SU-DHL-6 (cell line): ENCODE data around the gene TENT5C.

Experiments
- H2AFZ ChIP-seq: fragments of 200-600 bp; sonication (generic); 2 replicates; pipeline ENCODE4 v1.6.1; 2014; ENCODE audit warnings: low read depth, mild to moderate bottlenecking, moderate library complexity, mixed read lengths, antibody characterized with exemption, low read length; ENCODE audit not compliant: severe bottlenecking
- H3F3A ChIP-seq: fragments of 200-600 bp; shearing (Covaris generic); 2 replicates; pipeline ENCODE4 v1.6.0; 2016; ENCODE audit warnings: antibody characterized with exemption, mild to moderate bottlenecking; ENCODE audit not compliant: insufficient read depth
- H3K27ac ChIP-seq: fragments of 200-600 bp; sonication (generic); 2 replicates; pipeline ENCODE4 v1.5.1; 2016; ENCODE audit warnings: low read depth, mild to moderate bottlenecking, low read length, moderate library complexity, mixed read lengths
- H3K27me3 ChIP-seq: fragments of 200-600 bp; sonication (generic), shearing (Covaris generic); 2 replicates; pipeline ENCODE4 v1.6.0; 2014; ENCODE audit warnings: mild to moderate bottlenecking, low read length
- H3K36me3 ChIP-seq: fragments of 200-600 bp; sonication (generic); 2 replicates; pipeline ENCODE4 v1.6.1; 2014; ENCODE audit warnings: mild to moderate bottlenecking, low read length, mixed read lengths
- H3K4me2 ChIP-seq: fragments of 300-600, 200-600 bp; shearing (Covaris generic), sonication (generic); 2 replicates; pipeline ENCODE4 v1.6.0; 2014; ENCODE audit warnings: low read length, low read depth, mild to moderate bottlenecking; ENCODE audit not compliant: poor library complexity, severe bottlenecking
- H3K4me3 ChIP-seq: fragments of 200-600 bp; sonication (generic); 2 replicates; pipeline ENCODE4 v1.5.1; 2014; ENCODE audit warnings: antibody characterized with exemption, low read length, mild to moderate bottlenecking, mixed read lengths; ENCODE audit not compliant: insufficient read depth, poor library complexity, severe bottlenecking
- H3K79me2 ChIP-seq: fragments of 200-600 bp; sonication (generic); 2 replicates; pipeline ENCODE4 v1.6.1; 2014; ENCODE audit warnings: mild to moderate bottlenecking, low read length, moderate library complexity; ENCODE audit not compliant: insufficient read depth
- H3K9ac ChIP-seq: fragments of 200-600 bp; sonication (generic); 2 replicates; pipeline ENCODE4 v1.7.0; 2014; ENCODE audit warnings: mild to moderate bottlenecking, low read length
- H3K9me2 ChIP-seq: fragments of 200-600 bp; sonication (generic); replicated peaks from 2 replicates; pipeline ENCODE4 v1.6.1; 2014; ENCODE audit warnings: low read length; ENCODE audit not compliant: insufficient read depth
- H3K9me3 ChIP-seq: fragments of 200-600 bp; sonication (generic); 2 replicates; pipeline ENCODE4 v1.6.1; 2014; ENCODE audit warnings: low read length, mixed read lengths; ENCODE audit not compliant: insufficient read depth
- H4K20me1 ChIP-seq: fragments of 200-600 bp; sonication (generic); 2 replicates; pipeline ENCODE4 v1.6.1; 2014; ENCODE audit warnings: low read depth, mild to moderate bottlenecking, antibody characterized with exemption, low read length, moderate library complexity, mixed read lengths
- EZH2phosphoT487 ChIP-seq: fragments of 200-600 bp; sonication (generic), shearing (Covaris generic); conservative IDR thresholded peaks from 2 replicates; pipeline ENCODE4 v1.6.1; 2018; ENCODE audit warnings: mild to moderate bottlenecking, antibody characterized with exemption, low read length, moderate library complexity, mixed read lengths
- TF ChIP-seq, protein P1 (sequence below): fragments of 200-600 bp; sonication (generic); IDR thresholded peaks from one replicate; pipeline ENCODE4 v1.5.1; 2017; ENCODE audit warnings: antibody characterized with exemption, mild to moderate bottlenecking, low read length, moderate library complexity; ENCODE audit not compliant: insufficient read depth, poor library complexity, severe bottlenecking

The TENT5C gene

DNA sequence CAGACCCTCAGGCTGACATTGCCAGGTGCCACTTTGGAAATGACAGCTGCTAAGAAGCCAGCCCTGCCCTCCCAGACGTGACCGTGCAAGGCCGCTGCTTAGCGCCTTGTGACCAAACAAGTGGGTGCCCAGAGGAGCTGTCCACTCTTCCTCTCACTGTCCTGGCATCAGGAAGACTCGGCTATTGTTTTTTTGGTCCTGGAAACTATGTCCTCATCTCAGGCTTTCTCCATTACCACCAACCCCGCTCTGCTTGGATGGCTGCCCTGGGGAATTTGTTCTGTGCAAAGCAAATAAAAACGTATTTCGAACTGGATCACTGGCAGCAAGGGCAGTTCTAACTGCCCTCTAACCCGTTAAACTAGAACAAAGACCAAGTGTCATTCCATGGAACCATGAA is 13.7 kb upstream of the TENT5C start:
- Histone ChIP-seq H3K9me3 (no peaks in the 10 kb centered on the region), H3K4me2 (no peak overlapping the region), H3K27me3 (no peaks in the 10 kb centered on the region), H2AFZ (no peak overlapping the region), H3K79me2 (no peaks in the 10 kb centered on the region), H3F3A (no peaks in the 10 kb centered on the region), H4K20me1 (no peaks in the 10 kb centered on the region), H3K4me3 (no peak overlapping the region), H3K9ac (no peak overlapping the region), H3K27ac (no peak overlapping the region), H3K36me3 (no peaks in the 10 kb centered on the region), H3K9me2 (no peaks in the 10 kb centered on the region)
- no peak for TF ChIP-seq EZH2phosphoT487
- TF ChIP-seq, protein P1, sequence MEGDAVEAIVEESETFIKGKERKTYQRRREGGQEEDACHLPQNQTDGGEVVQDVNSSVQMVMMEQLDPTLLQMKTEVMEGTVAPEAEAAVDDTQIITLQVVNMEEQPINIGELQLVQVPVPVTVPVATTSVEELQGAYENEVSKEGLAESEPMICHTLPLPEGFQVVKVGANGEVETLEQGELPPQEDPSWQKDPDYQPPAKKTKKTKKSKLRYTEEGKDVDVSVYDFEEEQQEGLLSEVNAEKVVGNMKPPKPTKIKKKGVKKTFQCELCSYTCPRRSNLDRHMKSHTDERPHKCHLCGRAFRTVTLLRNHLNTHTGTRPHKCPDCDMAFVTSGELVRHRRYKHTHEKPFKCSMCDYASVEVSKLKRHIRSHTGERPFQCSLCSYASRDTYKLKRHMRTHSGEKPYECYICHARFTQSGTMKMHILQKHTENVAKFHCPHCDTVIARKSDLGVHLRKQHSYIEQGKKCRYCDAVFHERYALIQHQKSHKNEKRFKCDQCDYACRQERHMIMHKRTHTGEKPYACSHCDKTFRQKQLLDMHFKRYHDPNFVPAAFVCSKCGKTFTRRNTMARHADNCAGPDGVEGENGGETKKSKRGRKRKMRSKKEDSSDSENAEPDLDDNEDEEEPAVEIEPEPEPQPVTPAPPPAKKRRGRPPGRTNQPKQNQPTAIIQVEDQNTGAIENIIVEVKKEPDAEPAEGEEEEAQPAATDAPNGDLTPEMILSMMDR, result no peak

DNA sequence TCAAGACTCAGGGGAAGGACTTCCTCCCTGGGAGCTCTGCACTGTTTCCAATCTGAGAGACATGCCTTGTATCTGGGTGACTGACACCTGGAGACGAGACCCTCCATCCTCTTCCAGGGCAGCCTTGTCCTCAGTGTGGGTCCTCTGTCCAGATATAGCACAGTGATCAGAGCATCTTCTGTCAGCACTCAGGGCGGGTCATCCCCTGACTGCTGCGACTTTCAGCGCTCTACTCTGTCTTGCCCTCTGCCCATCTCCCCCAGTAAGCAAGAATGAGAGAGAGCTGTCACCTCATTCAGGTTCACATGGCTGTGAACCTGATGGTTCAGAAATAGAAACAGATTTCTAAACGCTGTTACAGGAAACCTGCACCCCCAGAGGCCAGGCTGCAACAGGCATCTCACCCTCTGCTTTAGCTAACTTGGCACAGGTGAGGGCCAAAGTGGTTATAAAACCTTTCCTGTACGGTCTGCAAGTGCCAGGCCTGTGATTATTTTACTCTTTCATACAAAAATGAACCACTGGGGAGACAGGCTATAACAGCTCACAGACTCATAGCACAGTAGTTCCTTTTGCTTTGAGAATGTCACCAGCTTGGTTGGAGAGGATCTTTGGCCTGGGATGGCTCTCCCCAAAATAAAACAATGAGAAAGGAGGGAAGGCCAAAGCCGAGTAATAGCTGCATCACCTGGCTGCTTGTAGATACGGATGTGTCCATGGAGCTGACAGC is 11.4 kb upstream of the TENT5C start:
- Histone ChIP-seq H3F3A (no peaks in the 10 kb centered on the region), H4K20me1 (no peaks in the 10 kb centered on the region), H3K9ac (no peak overlapping the region), H3K36me3 (no peaks in the 10 kb centered on the region), H3K9me3 (no peaks in the 10 kb centered on the region), H3K27ac (no peak overlapping the region), H3K4me3 (no peak overlapping the region), H2AFZ (no peak overlapping the region), H3K27me3 (no peaks in the 10 kb centered on the region), H3K9me2 (no peaks in the 10 kb centered on the region), H3K79me2 (no peaks in the 10 kb centered on the region), H3K4me2 (no peak overlapping the region)
- no peak for TF ChIP-seq EZH2phosphoT487
- TF ChIP-seq, protein P1, result no peak

DNA sequence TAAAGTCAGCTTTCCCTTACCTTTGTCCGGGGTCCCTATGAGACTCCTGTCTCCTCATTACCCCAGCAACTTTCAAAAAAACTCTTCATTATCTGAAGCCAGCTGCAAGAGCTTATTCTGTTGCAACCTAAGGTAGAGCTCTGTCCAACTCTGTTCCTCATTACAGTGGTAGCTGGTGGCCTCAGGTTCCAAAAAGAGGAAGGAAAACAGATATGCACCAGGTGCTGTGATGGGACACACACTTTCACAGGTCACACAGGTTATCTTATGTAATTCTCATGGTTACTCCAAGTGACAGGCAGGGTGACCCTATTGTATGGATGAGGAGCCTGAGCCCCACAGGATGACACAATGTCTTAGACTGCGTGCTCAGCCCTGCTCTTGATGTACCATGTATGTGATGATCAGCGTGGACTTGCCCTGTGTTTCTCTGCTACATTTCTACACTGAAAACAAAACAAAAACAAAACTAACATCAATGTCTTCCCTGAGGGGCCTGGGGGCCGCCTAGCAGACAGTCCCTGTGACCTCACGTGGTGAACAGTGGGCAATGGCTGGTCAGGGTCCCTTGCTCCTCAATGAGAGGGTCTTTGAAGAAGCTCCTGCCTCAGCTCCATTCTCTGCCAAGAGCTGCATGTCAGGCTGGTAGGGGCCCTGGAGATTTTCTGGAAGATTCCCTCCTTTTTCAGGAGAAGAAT is 9.7 kb upstream of the TENT5C start:
- Histone ChIP-seq H3K4me2 (no peak overlapping the region), H3K9ac (no peak overlapping the region), H3K9me2 (no peaks in the 10 kb centered on the region), H4K20me1 (no peaks in the 10 kb centered on the region), H3K27me3 (no peaks in the 10 kb centered on the region), H3K36me3 (no peaks in the 10 kb centered on the region), H3K27ac (no peak overlapping the region), H3K79me2 (no peaks in the 10 kb centered on the region), H3K9me3 (no peaks in the 10 kb centered on the region), H2AFZ (no peak overlapping the region), H3K4me3 (no peak overlapping the region), H3F3A (no peaks in the 10 kb centered on the region)
- TF ChIP-seq, protein P1, result no peak
- TF ChIP-seq EZH2phosphoT487, result no peak
